Measurements from ENCODE around the gene SDHA.

Gene SDHA

DNA sequence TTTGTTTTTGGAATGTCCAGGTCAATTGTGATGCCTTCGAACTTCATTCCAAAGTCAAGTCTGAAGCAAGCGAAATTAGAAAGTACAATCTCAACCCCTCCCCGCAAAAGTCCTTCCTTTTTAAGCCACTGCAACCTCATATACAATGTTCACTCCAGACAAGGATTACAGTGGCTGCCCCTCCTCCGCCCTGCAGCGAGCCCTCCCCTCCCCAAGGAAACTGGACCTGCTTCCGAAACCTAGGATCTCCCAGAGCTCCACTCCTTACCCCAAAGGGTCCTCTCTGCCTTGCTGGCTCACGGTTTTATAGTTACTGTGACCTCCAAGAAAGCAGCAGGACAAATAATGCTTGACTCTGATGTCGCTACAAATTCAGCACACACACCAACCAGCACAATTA lies 16.4 kb upstream of the SDHA start:
- ChIA-PET POLR2A (interaction anchor here (0.6 to 0.9 kb wide), 2 partner anchors 16 to 54 kb away, joined by 5 to 9 read pairs; partner anchors contain the start of genes CCDC127 and SDHA), CTCF (interaction anchor here (1.7 kb wide), 1 partner anchor 14 kb away, joined by 7 read pairs; no protein-coding TSS in a partner anchor)
- Histone ChIP-seq H3K36me3 (ENCODE audit: control insufficient read depth in 2 of 2, insufficient read depth in 1 of 2, low read length in 2 of 2) (peaks cover 12 to 29% of the 10 kb centered on the region in 2 experiments), H3K27ac (ENCODE audit: extremely low read depth, low read depth, low read length) (no peak overlapping the region), H3K4me3 (ENCODE audit: low read depth, low read length) (no peak overlapping the region), H3K9me3 (ENCODE audit: control insufficient read depth, insufficient read depth, low read depth, low read length) (no peaks in the 10 kb centered on the region), H3K4me1 (ENCODE audit: control insufficient read depth, insufficient read depth, low read length) (peaks cover 4% of the 10 kb centered on the region; the same call in 1 of the 2 replicates)
- TF ChIP-seq REPIN1 (tag by site-specific recombination; IDR thresholded peaks at IDR 0.05; ENCODE audit: low read depth) (no peak), ZNF174 (tag by site-specific recombination; IDR thresholded peaks at IDR 0.05) (no peak), HOXD13 (CRISPR knock-in tag; IDR thresholded peaks at IDR 0.05; ENCODE audit: borderline replicate concordance) (no peak), SP2 (tag by site-specific recombination; IDR thresholded peaks at IDR 0.05) (no peak), ZNF266 (tag by site-specific recombination; IDR thresholded peaks at IDR 0.05; ENCODE audit: low read depth) (no peak), ZNF521 (tag by site-specific recombination; IDR thresholded peaks at IDR 0.05) (no peak), GLIS1 (tag by site-specific recombination; IDR thresholded peaks at IDR 0.05) (no peak), ZNF600 (tag by site-specific recombination; IDR thresholded peaks at IDR 0.05) (no peak)

DNA sequence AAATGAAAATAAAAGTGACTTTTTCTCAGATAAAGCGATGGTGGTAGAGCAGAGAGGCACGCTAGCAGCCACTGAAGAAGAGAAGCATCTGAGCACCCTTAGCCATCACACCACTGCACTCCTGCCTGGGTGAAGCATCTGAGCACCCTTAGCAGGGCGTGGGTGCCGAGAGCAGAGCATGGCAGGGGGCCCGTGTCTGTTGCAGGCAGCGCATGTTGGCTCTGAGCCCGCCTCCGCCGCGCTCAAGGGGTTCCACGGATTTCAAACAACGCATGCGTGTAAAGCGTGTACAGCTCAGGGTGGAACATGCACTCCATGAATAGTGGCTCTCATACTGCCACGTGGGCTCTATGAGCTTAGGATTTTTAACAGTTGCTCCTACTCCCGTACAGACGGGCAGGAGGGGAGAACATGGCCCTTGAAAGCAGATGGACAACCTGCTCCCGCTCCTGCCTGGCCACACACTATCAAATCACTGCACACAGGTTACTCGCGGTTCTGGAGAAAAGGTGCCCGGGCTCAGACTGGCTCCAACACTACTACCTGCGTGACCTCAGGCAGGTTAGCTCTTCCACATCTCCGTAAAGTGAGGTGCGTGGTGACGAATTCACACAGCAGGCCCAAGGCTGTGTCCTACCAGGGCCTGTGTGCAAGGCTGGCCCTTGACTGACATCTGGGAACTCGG lies 14.7 kb upstream of the SDHA start:
- Histone ChIP-seq H3K4me3 (ENCODE audit: low read depth, low read length) (no peak overlapping the region), H3K9me3 (ENCODE audit: control insufficient read depth, insufficient read depth, low read depth, low read length) (no peaks in the 10 kb centered on the region), H3K27ac (ENCODE audit: extremely low read depth, low read depth, low read length) (no peak overlapping the region), H3K4me1 (ENCODE audit: control insufficient read depth, insufficient read depth, low read length) (peaks cover 5% of the 10 kb centered on the region; the same call in 1 of the 2 replicates), H3K36me3 (ENCODE audit: control insufficient read depth in 2 of 2, insufficient read depth in 1 of 2, low read length in 2 of 2) (peaks cover 12 to 36% of the 10 kb centered on the region in 2 experiments)
- CTCF ChIA-PET, result interaction anchor here (0.8 kb wide), 1 partner anchor 14 kb away, joined by 3 read pairs; no protein-coding TSS in a partner anchor
- TF ChIP-seq ZNF600 (tag by site-specific recombination; IDR thresholded peaks at IDR 0.05) (0 out of 2 replicates have a peak, but pooled peaks have one; percentile 16), ZNF433 (tag by site-specific recombination; IDR thresholded peaks at IDR 0.05; ENCODE audit: low read depth) (no peak)
- POLR2A ChIA-PET, result no interaction called here

DNA sequence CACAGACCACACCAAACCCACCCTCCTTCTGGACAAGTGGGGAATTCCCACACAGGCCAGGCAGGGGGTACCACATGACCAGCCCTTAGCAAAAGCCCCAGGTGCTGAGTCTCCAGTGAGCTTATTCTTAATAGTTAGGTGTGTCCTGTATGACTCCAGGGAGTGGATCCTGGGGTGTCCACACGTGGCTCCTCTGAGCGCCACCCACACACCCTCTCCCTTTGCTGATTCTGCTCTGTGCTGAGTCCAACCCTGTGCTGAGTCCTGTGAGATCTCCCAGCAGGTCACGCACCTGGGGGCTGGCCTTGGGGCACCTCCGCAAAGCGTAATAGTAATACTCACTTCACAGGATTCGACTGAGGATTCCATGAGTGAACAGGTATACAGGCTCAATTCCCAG lies 14.1 kb upstream of the SDHA start:
- H3K4me1 ChIP-seq (ENCODE audit: control insufficient read depth, insufficient read depth, low read length), result peaks cover 5% of the 10 kb centered on the region; the same call in 1 of the 2 replicates

More for the DNA sequence above, 14.1 kb upstream of the SDHA start:
- TF ChIP-seq, protein P1, sequence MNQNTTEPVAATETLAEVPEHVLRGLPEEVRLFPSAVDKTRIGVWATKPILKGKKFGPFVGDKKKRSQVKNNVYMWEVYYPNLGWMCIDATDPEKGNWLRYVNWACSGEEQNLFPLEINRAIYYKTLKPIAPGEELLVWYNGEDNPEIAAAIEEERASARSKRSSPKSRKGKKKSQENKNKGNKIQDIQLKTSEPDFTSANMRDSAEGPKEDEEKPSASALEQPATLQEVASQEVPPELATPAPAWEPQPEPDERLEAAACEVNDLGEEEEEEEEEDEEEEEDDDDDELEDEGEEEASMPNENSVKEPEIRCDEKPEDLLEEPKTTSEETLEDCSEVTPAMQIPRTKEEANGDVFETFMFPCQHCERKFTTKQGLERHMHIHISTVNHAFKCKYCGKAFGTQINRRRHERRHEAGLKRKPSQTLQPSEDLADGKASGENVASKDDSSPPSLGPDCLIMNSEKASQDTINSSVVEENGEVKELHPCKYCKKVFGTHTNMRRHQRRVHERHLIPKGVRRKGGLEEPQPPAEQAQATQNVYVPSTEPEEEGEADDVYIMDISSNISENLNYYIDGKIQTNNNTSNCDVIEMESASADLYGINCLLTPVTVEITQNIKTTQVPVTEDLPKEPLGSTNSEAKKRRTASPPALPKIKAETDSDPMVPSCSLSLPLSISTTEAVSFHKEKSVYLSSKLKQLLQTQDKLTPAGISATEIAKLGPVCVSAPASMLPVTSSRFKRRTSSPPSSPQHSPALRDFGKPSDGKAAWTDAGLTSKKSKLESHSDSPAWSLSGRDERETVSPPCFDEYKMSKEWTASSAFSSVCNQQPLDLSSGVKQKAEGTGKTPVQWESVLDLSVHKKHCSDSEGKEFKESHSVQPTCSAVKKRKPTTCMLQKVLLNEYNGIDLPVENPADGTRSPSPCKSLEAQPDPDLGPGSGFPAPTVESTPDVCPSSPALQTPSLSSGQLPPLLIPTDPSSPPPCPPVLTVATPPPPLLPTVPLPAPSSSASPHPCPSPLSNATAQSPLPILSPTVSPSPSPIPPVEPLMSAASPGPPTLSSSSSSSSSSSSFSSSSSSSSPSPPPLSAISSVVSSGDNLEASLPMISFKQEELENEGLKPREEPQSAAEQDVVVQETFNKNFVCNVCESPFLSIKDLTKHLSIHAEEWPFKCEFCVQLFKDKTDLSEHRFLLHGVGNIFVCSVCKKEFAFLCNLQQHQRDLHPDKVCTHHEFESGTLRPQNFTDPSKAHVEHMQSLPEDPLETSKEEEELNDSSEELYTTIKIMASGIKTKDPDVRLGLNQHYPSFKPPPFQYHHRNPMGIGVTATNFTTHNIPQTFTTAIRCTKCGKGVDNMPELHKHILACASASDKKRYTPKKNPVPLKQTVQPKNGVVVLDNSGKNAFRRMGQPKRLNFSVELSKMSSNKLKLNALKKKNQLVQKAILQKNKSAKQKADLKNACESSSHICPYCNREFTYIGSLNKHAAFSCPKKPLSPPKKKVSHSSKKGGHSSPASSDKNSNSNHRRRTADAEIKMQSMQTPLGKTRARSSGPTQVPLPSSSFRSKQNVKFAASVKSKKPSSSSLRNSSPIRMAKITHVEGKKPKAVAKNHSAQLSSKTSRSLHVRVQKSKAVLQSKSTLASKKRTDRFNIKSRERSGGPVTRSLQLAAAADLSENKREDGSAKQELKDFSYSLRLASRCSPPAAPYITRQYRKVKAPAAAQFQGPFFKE (tag by site-specific recombination; IDR thresholded peaks at IDR 0.05; ENCODE audit: borderline replicate concordance), result no peak
- TF ChIP-seq KLF9 (tag by site-specific recombination; IDR thresholded peaks at IDR 0.05; ENCODE audit: low read depth) (no peak), GFI1B (tag by site-specific recombination; IDR thresholded peaks at IDR 0.05) (no peak), ZNF174 (tag by site-specific recombination; IDR thresholded peaks at IDR 0.05) (no peak), ZNF248 (tag by site-specific recombination; IDR thresholded peaks at IDR 0.05) (no peak), GLIS2 (tag by site-specific recombination; IDR thresholded peaks at IDR 0.05) (no peak), ZNF214 (tag by site-specific recombination; IDR thresholded peaks at IDR 0.05; ENCODE audit: borderline replicate concordance) (no peak), ZXDB (tag by site-specific recombination; IDR thresholded peaks at IDR 0.05) (no peak), FEZF1 (tag by site-specific recombination; IDR thresholded peaks at IDR 0.05) (no peak), SP2 (tag by site-specific recombination; IDR thresholded peaks at IDR 0.05) (no peak), ZNF596 (tag by site-specific recombination; IDR thresholded peaks at IDR 0.05) (no peak), KLF1 (tag by site-specific recombination; IDR thresholded peaks at IDR 0.05) (no peak)
- POLR2A ChIA-PET, result no interaction called here
- H3K4me3 ChIP-seq (ENCODE audit: low read depth, low read length), result no peak overlapping the region
- peaks cover 12 to 36% of the 10 kb centered on the region in 2 experiments for H3K36me3 ChIP-seq (ENCODE audit: control insufficient read depth in 2 of 2, insufficient read depth in 1 of 2, low read length in 2 of 2)
- no peaks in the 10 kb centered on the region for H3K9me3 ChIP-seq (ENCODE audit: control insufficient read depth, insufficient read depth, low read depth, low read length)
- CTCF ChIA-PET, result no interaction called here
- no peak overlapping the region for H3K27ac ChIP-seq (ENCODE audit: extremely low read depth, low read depth, low read length)
